GM18907 (cell line): Measurements from ENCODE around the gene NTSR1.

Source experiments
- ATAC-seq: cut with Tn5 transposase; IDR thresholded peaks from one replicate; pipeline ENCODE4 v1.9.1; 2021; ENCODE audit warnings: mild to moderate bottlenecking, moderate library complexity; ENCODE audit not compliant: unreplicated experiment

Gene NTSR1

DNA sequence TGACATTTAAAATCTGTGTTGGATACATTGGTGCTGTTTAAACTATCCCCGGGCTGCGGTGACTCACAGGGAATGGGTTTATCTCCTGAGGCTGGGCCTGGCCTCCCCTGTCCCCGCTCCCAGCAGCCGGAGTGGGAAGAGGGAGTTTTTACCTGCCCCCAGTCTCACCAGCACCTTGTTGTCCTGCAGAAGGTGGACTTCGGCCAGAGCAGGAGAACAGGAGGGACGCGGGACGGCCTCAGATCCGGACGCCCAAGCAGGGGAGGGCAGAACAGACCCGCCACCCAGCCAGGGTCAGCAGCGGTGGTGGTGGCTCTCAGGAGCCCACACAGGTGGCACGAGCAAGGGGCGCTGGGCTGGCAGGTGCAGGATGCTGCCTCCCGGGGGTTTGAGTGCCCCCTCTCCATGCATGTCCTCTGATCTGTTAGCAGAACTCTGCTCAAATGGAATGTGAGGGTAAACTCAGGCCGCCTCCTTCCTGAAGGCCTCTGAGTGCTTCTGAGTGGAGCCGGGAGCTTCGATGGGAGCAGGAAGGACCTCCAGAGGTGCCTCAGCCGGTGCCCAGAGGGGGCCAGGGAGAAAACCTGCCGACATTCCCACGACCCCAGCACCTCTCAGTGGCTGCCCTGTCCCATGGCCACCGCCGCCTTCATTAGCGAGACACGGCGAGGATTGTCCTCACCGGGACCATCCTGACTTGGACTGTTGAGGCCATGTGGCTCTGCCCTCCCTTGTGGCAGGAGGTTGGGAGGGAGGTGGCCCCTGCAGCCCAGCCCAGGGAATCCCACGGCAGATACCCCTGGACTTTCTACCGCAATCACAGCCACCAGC is 44.2 kb downstream of the NTSR1 start:
- no peak for ATAC-seq

DNA sequence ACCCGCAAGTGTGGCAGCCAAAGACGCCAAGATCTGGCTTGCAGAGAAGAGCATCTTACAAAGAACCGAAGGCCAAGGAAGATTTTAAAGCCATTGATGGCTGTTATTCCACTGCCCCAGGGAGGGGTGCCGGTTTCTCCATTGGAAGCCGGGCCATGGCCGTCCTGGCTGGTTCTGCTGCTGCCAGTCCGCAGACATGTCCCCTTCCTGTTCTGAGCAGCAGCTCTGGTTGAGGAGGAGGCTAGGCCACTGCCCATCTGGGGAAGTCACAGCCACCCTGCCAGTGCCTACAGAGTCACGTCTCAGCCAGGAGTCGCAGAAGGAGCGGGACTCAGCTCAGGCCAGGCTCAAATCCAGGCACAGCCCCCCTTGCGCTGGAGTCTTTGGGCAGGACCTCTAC is 45.0 kb downstream of the NTSR1 start:
- ATAC-seq = no peak

DNA sequence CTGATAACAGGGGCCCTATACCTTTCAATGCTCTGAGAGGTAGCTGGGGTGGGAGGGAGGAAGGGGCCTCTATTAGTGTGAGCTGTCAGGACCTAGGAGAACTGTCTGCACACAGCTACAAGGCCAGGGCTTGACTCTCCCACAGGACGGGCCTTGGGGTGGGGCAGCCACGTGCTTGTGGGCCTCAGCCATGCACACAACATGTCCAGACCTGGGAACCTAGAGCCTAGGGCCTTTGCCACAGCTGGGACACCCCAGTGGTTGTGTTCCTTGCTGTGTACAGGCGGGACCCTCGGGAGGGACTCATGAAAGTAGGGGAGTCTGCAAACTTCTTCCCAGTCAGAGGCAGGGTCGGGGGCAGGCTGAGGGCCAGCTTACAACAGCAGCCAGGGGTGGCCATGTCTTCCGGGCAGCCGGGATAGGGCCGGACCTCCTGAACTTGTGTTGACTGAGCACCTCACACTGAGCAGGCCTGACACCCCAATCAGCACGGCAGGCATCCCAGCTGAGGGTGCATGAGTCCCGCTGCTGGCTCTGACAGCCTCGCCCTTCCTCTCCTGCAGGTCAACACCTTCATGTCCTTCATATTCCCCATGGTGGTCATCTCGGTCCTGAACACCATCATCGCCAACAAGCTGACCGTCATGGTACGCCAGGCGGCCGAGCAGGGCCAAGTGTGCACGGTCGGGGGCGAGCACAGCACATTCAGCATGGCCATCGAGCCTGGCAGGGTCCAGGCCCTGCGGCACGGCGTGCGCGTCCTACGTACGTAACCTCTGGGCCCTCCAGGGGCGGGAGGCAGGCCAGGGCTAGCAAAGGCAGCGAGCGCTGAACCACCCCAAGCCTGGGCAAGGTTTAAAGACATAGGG is 45.7 kb downstream of the NTSR1 start:
- ATAC-seq = no peak

DNA sequence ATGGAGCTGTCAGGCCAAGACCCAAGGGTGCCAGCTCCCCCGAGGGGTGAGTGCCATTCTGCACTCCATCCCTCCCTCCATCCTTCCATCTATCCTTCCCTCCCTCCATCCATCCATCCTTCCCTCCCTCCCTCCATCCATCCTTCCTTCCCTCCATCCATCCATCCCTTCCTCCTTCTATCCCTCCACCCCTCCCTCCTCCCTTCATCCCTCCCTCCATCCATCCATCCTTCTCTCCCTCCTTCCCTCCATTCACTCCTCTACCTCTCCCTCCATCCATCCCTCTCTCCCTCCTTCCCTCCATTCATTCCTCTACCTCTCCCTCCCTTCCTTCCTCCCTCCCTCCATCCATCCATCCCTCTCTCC is 46.3 kb downstream of the NTSR1 start:
- ATAC-seq = no peak

DNA sequence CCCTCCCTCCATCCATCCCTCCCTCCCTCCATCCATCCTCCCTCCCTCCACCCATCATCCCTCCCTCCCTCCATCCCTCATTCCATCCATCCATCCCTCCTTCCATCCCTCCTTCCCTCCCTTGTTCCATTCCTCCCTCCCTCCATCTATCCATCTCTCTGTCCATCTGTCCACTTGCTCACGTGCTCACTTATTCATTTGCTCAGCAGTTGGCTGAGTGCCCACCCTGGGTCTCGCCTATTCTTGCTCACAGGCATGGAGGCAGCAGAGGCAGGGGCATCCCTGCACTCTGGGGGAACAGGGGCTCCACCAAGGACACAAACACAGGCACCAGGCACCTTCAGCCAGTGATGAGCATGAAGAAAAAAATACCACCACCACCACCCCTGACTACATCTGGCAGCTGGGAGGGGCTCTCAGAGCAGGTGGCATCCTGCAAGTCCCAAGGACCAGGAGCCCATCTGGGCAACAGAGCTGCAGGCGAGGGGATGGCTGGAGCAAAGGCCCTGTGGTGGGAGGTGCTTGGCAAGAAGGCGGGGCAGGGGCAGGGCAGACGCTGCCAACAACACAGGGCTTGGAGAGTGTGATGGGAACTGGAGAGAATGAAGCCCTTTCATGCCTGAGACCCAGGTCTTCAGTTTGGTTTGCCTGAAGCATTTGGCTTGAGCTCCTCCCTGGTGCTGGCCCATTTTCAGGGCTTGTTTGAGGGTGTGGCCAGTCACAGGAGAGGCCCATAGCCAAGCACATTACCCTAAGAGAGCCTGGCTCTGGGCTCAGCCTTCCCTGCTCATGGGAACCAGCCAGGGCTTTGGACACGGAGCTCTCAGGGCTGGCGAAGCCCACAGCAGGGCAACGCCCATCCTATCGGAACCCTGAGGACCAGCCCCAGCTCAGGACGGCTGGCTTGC is 47.4 kb downstream of the NTSR1 start:
- no peak for ATAC-seq

DNA sequence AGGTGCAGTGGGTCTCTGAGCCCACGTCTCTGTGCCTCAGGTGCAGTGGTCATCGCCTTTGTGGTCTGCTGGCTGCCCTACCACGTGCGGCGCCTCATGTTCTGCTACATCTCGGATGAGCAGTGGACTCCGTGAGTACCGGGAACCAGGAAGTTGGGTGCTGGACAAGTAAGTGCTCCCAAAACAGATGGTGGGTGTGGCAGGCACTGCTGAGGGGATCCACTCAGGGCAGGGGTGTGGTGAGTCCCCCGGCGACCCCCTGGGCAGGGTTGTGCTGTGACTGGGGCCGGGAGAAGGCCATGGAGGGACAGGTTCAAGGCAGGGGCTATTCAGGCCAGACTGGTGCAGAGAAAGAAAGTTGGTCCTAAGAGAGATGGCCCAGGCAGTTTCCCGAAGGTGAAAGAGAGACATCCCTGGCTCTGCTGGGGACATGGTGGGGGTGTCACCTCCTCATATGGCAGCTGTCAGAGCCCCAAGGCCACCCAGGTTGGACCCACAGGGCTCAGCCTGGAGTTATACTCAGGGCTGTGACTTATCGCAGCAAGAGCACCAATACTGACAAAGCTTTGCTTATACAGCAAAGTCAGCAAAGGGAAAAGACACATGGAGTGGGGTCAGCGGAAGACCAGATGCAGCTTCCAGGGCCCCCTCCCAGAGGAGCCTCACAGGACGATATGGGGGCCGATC is 49.7 kb downstream of the NTSR1 start:
- no peak for ATAC-seq

DNA sequence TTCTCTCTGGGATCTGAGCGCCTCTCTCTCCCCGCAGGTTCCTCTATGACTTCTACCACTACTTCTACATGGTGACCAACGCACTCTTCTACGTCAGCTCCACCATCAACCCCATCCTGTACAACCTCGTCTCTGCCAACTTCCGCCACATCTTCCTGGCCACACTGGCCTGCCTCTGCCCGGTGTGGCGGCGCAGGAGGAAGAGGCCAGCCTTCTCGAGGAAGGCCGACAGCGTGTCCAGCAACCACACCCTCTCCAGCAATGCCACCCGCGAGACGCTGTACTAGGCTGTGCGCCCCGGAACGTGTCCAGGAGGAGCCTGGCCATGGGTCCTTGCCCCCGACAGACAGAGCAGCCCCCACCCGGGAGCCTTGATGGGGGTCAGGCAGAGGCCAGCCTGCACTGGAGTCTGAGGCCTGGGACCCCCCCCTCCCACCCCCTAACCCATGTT is 51.4 kb downstream of the NTSR1 start:
- no peak for ATAC-seq

DNA sequence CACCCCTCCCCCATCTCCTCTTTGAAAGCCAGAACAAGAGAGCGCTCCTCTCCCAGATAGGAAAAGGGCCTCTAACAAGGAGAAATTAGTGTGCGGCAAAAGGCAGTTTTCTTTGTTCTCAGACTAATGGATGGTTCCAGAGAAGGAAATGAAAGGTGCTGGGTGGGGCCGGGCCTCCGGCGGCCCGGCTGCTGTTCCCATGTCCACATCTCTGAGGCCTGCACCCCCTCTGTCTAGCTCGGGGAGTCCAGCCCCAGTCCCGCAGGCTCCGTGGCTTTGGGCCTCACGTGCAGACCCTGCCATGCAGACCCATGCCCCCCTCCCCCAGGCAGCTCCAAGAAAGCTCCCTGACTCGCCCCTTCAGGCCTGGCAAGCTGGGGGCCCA is 51.8 kb downstream of the NTSR1 start:
- ATAC-seq = no peak

DNA sequence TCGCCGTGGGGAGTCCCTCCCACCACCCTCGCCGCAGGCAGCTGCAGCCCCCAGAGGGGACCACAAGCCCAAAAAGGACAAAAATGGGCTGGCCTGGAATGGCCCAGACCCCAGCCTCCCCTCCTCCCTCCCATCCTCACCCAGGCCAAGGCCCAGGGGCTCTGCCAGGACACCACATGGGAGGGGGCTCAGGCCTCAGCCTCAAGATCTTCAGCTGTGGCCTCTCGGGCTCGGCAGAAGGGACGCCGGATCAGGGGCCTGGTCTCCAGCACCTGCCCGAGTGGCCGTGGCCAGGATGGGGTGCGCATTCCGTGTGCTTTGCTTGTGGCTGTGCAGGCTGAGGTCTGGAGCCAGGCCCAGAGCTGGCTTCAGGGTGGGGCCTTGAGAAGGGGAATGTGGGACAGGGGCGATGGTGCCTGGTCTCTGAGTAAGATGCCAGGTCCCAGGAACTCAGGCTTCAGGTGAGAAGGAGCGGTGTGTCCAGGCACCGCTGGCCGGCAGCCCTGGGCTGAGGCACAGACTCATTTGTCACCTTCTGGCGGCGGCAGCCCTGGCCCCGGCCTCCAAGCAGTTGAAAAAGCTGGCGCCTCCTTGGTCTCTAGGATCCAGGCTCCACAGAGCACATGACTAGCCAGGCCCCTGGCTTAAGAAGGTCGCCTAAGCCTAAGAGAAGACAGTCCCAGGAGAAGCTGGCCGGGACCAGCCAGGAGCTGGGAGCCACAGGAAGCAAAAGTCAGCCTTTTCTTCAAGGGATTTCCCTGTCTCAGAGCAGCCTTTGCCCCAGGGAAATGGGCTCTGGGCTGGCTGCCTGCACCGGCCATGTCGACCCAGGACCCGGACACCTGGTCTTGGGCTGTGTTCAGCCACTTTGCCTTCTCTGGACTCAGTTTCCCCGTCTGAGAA is 52.5 kb downstream of the NTSR1 start:
- no peak for ATAC-seq

DNA sequence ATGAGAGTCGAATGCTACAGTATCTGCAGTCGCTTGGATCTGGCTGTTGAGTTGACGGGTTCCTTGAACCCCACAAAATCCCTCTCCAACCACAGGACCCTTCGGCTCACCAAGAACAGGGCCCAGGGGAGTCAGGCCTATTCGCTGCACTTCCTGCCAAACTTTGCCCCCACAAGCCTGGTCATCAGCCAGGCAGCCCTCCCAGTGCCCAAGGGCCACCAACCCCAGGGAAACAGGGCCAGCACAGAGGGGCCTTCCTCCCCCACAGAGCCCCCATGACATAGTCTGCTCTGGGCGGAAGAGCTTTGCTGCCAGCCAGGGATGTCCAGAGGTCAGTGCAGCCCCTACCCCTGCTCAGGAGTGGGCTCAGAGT is 53.1 kb downstream of the NTSR1 start:
- ATAC-seq = no peak

DNA sequence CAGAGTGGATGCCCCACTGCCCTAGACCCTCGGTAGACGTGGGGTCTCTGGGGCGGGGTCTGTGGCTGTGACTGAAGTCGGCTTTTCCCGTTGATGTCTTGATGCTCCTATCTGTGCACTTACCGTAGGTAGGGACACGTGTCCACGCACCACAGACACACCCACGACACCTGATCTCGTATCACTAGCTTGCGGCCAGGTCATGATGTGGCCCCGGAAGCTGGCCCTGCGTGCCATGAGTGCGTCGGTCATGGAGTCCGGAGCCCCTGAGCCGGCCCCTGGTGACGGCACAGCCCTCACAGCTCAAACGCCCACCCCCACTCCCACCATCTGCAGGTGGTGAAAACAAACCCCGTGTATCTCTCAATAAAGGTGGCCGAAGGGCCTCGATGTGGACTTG is 53.7 kb downstream of the NTSR1 start:
- no peak for ATAC-seq

DNA sequence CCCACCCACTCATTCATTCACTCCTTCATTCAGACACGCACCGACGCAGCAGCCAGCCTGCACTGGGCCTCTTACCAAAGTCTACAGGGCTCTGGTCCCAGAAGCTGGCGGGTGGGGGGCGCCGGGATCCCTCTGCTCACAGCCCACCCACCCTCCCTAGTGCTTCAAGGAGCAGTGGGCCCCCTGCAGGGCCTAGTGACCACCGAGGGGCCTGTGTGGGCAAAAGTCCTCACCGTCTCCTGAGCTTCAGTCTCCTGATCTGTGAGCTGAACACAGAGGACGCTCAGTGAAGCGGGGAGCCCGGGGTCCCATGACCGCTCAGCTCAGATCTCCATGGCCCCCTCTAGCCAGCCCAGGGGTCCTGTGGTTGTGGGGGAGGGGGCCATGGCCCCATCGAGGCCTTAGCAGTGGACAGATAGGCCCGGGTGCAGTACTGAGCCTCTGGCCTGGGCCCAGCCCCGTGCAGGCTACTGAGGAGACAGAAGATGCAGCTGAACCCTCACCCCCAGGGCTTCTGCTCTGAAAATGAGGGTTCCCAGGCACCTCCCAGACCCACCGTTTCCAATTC is 54.2 kb downstream of the NTSR1 start:
- ATAC-seq = no peak

DNA sequence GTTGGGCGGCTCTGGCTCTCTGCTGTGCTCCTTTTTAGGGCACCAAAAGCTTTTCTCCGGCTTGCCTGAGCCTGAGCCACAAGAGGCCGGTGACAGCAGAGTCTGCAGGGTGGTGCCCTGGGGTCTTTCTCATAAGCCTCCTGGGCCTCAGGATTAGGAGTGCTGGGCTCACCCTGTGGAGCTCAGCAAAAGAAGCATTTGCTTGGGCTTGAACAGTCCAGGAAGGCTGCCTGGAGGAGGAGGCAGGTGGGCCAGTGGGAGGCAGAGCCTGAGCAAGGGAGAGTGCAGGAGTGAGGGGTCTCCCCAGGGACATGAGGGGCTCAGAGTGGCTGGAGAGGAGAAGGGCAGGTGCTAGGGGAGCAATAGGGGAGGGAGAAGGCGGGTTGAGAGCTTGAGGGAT is 54.8 kb downstream of the NTSR1 start:
- no peak for ATAC-seq

DNA sequence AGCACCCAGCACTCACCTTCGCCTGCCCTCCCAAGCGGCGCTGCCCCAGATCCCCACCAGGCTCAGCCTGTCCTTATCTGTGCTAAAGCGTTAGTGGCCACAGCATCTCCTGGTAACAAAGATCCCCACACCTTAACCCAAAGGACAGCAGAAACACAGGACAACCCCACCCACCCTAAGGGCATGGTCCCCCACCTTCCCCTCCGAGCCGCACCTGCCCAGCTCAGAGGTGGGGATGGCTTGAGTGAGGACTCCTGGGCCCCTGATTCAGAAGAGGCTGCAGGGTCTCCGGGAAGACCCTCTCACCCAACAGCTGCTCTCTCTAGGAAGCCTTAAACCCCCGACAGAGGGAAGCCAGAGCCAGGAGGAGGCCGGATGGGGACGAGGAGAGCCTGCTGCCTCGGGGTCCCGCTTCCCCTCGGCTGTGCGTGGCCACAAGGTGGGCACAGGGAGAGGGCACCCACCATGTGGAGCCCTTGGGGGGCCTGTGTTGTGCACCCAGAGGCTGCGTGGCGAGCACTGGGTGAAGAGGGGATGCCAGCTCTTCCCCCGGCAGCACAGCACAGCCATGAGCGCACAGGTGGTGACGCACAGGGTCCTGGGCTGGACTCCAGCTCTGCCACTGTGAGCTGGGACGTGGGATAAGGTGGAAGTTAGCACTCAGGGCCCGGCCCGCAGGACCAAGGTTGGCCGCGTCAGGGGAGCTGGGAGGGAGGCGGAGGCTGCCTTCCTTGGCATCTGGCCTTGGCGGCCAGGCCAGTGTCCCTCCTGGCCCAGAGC is 55.7 kb downstream of the NTSR1 start:
- no peak for ATAC-seq

DNA sequence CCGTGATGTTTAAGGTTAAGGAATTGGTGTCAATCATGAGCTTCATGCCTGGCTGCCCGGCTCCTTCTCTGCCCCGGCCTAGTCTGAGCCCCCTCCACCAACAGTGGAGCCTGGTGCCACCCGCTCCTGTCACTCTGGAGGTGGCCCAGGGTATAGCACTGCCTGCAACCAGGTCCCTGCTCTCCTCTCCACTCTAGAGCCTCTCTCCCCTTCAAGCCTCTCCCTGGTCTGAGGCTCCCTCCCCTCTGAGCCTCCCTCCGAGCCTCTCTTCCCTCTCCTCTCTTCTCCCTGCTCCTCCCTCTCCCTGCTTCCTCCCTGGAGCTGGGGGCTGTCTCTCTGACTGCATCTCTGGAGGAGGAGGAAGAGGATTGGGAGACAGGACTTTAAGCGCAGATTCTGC is 56.4 kb downstream of the NTSR1 start:
- ATAC-seq = no peak

DNA sequence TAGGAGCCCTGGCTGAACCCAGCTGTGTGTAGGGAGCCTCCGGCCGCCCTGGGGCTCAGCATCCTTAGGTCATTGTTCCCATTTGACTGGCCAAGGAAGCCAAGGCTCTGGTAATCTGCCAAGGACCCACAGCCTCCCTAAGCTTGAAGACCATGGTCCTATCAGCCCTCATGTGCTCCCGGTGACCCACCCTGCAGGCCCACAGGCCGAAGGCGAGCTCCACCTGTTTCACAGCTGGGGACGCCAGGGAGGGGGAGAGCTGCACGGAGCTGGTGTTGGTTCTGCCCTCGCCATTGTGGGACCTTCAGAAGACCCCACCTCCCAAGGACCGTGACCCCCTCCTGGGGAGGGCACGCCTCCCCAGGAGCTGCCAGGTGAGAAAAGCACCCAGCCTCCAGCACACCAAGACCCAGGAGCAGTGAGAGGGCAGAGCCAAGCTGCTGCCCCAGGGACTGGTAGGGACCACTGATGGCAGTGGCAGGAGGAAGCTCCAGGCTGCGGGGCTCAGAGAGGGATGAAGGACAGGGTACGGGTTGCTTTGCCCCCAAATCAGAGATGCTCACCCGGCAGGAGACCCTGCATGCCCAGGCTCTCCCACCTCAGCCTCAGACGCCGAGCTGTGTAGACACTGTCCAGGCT is 56.9 kb downstream of the NTSR1 start:
- no peak for ATAC-seq

DNA sequence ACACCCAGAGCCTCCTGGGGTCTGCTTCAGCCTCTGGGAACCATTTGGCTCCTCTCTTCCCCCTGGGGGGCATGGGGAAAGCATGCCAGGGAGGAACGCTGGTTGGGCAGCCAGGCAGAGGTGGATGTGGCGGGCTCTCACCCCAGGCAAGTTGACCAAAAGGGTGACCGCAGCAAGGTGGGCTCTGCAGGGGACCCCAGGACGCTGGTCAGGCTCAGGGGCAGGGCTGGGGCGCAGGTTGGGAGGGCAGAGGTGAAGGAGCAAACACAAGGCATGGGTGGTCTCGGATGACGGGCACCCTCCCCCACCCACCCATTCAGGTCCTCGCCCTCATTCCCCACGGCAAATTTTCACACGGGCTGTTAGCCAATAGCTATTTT is 57.4 kb downstream of the NTSR1 start:
- ATAC-seq = no peak

DNA sequence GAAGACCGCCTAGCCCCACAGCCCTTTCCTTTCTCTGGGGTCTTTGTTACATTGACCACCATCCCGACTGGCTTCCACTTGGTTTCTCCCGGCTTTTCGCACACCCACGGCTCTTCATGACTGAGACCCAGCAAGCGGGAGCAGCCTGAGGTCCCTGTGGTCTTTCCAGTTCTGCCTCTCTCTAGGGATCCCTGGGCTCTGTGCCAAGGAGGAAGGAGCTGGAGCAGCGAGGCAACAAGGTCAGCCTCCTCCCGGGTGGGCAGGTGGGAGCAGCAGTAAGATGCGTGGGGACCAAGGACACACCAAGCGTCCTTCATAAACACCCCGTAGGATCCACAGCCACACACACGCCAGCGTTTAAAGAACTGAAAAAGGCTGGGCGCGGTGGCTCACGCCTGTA is 58.1 kb downstream of the NTSR1 start:
- no peak for ATAC-seq
